CD4-positive, alpha-beta T cell treated with Interleukin-4 for 4 hours (primary cell): Measurements from ENCODE around the gene RALGPS1.

Experiments used
- DNase-seq: peaks from one replicate; pipeline ENCODE4 v3.0.0-alpha.2; 2020

The RALGPS1 gene

DNA sequence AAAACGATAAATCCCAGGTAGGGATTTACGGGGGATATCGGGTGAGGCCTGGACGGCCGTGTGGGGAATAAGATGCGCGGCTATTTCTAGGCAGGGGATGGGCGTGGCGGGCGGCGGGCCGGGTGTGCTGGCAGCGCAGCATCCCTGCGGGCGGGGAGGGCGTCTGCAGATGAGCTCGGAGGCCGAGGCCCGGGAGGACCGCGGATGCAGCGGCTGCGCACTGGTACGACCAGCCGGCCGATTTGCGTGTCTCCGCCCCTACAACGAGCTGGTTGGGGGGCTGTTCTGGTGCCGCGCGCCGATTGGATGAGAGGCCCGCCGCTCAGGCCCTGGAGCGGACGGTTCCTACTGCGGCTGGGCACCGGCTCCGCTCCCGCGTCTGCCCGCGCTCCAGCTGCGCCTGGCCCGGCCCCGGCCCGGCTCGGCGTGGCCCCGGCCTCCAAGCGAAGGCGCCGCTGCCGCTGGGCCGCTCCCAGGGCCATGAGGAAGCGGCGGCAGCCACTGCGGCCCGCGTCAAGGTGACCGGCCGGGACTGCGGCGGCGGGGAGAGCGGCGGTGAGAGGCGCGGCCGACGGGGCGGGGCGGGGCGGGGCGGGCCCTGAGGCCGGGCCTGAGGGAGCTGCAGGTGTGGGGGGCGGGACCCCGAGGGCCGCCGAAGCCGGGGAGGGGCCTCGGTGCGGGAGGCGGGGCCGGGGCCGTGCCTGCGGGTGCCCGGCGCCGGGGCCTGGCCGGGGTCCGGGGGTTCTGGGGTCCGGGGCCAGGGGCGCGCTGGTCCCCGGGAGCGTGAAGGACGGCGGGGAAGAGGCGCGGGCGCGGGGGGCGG, at the start of gene RALGPS1:
Gene RALGPS1, plus strand, starts transcription at position 325 of the 823 bp plus-strand sequence. CDS start 47,508 bp downstream, outside the sequence.
- DNase-seq: peak; percentile 93

DNA sequence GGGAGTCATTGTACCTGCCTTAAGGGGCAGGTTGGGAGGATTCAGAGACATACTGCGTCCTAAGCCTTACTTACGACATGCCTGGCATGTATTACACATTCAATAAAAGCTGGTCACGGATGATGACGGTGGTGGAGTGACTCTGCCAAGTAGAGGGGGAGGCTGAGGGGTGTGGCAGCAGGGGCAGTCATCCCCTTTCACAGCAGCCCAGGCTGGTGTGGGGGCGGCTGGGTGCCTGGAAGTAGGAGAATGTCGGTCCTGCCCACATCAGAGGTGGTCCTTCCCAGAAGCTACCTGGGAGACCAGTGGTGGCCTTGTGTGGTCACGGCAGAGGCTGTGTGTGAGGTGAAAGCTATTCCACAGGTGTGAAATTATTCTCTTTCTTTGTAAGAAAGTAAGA, 45.2 kb upstream of the RALGPS1 start:
- DNase-seq: no peak

DNA sequence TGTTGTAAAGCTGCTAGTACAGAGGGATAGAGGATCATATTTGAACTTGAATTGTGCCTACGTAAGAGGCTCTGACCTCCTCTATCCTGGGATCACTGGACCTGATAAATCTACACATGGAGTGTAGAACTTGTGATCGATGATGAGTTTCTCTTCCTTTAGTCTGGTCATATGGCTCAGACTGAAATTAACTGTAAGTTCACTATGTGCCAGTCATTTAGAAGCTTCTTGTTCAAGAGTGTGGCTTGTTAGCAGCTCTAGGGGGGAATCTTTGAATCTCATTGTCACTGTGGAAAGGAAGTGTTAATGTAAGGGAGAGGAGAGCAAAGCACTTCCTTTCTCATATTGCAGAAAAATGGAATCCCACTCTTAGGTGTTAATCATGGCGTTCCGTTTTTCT, 42.1 kb upstream of the RALGPS1 start:
- no peak for DNase-seq

GRCh38 chr9:126874546-126875314, 39.9 kb upstream of the RALGPS1 start:
- no peak for DNase-seq

- DNase-seq: no peak
These were observed 38.6 kb upstream of the RALGPS1 start for GRCh38 chr9:126875756-126876510.

DNA sequence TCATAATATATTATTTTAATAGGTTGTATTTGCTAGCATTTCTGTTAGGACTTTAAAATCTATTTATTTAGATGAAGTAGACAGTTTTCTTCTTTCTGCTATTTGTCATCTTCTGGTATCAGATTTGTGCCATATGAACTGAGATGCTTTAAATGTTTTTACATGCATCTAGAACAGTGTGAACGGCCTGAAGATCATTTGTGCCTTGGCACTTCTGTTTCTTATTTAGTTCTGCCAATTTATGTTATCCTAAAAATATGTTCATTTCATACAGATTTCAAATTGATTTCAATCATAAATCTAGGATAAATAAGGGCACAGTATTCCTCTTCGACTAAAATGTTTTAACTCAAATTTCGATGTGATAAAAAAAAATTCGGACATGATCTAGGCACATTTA, 38.1 kb upstream of the RALGPS1 start:
- DNase-seq: no peak

DNA sequence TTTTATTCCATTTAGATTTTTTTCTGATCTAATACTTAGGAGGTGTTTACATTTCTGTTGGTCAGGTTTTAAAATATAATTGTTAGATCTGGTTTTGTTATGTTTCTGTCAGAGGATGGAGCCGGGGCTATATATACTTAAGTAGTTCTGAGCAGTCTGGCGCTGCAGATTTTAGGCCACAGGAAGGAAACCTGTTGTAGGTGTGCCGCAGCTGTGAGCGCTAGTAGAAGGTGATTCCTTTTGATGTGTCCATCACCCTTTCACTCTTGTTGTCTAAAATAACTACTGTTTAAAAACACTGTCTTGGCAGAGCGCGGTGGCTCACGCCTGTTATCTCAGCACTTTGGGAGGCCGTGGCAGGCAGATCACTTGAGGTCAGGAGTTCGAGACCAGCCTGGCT, 37.2 kb upstream of the RALGPS1 start:
- DNase-seq: peak; percentile 30

GRCh38 chr9:126879288-126879687, 35.3 kb upstream of the RALGPS1 start:
- no peak for DNase-seq

DNA sequence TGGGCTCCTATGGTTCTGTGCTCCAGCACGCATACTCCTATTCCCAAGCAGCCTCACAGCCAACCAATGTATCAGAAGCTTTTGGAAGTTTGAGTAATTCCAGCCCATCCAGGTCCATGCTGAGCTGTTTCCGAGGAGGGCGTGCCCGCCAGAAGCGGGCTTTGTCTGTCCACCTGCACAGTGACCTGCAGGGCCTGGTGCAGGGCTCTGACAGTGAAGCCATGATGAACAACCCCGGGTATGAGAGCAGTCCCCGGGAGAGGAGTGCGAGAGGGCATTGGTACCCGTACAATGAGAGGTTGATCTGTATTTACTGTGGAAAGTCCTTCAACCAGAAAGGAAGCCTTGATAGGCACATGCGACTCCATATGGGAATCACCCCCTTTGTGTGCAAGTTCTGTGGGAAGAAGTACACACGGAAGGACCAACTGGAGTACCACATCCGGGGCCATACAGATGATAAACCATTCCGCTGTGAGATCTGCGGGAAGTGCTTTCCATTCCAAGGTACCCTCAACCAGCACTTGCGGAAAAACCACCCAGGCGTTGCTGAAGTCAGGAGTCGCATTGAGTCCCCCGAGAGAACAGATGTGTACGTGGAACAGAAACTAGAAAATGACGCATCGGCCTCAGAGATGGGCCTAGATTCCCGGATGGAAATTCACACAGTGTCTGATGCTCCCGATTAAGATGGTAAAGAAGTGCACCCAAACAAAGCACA, 34.2 kb upstream of the RALGPS1 start:
- no peak for DNase-seq

- DNase-seq: no peak
These were observed 33.6 kb upstream of the RALGPS1 start for GRCh38 chr9:126880947-126881332.

- DNase-seq: no peak
These were observed 31.8 kb upstream of the RALGPS1 start for GRCh38 chr9:126882746-126883145.

DNA sequence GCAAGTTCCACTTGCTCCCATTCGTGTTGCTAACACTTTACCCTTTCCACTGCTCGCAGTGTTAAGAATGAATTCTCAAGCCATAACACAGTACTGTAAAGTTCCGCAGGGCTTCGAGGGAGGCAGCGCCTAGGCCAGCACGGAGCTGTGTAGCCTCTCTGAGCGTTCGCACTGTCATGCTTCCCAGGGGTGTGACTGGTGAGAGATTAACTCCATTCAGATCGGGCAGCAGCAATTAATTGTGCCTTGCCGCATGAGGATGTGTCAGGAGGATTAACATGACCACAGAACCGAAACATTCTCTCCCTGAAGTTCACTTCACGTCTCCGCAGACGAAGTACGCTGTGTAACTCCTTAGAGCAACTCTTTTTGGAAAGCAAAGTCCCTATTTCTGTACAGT, 30.9 kb upstream of the RALGPS1 start:
- DNase-seq: no peak

- DNase-seq: no peak
These were observed 29.4 kb upstream of the RALGPS1 start for GRCh38 chr9:126885131-126885641.

DNA sequence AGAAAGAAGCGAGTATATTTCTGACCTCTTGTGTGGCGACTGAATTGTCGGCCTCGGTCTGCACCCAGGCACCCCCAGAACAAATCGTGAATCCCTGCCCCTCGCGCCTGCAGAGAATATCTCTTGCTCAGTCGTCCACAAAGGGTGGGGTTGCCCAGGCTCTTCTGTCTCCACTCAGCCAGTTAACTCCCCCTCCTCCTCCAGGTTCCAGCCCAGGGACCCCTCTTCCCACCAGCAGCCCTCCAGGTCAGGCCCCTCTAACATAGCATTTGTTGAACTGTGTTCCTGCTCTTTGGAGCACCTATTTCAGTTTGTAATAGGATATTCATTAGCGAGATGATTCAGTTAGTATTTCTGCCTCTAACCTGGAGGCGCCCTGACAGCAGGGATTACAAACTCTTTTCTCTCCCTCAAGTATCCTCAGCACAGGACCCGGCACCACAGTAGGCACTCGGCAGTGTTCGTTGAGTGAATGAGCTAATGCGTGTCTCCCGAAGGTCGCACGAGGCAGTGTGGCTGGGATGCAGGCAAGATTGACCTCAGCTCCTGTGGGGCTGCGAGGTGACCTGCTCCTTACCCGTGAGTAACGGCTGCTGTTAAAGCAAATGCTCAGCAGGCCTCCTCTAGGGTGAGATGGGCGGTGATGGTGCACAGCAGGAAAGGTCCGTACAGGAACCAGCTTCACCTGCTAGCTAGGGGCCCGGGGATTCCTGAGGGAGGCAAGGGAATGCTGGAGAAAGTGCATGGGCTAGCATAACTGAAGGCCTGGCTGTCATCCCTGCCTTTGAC, 28.4 kb upstream of the RALGPS1 start:
- no peak for DNase-seq

DNA sequence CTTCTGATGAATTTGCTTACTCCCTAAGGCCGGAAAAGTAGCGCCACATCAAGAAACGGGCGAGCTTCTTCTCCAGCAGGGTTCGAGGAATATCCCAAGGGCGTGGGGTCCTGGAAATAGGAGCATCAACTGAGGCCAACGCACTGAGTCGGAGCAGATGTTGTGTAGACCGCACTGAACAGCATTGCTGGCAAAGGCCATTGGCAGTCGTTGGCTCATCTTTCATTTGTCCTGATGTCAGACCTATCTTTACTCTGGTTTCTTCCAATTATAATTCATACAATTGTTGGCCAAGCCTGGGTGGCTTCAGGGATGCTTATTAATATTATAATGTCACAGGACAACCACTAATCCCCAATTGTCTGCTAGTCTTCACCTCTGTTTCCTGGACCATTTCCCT, 27.7 kb upstream of the RALGPS1 start:
- no peak for DNase-seq

DNA sequence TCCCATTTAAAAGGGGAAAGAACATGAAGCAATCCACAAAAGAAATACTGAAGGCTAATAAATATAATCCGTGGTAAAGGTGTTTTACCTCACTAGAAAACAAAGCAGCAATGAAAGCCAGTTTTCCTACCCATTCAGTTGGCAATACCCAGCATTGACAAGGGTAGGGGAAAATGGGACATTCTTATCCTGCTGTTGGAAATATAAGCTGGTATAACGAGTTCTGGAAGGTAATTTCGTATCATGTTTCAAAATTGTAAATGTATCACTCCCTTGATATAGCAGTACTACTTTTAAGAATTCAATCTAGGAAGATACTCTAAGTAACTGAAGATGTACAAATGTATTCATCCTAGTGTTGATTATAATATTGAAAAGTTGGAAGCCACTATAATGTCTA, 22.9 kb upstream of the RALGPS1 start:
- DNase-seq: no peak

DNA sequence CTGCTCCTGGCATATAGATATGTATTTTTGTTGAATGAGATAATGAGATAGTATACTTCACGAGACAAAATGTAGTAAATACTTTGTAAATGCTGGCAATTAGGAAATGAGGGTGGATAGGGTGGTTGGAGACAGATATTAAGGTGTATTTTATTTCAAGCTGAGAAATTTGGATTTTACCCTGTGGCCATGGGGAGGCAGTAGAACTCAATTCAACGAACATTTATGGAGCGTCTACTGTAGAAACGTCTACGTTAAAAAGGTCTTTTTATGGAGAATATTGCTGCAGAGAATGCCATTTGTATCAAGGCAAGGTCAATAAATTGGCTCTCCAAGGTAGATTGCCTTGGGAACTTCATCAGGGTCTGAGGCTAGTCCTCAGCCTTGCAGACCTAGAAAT, 21.5 kb upstream of the RALGPS1 start:
- no peak for DNase-seq

GRCh38 chr9:126894052-126894603, 20.5 kb upstream of the RALGPS1 start:
- no peak for DNase-seq

DNA sequence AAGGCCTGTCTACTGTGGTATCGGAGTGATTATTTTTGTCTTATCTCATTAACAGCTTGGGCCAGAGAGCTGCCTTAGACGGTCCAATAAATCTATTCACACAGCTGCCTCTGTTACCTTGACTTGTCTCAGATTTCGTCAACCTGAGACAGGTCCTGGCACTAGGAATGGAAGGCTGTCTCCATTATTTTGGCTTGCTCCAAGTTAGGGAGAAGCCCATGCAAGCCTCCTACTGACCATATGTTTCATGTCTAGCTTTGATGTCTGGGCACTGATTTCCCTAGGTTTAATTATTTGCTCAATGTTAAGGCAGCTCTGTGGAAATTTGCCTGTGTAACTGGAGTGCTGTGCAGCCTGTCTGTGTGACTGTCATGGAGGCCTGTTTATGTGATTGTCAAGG, 12.4 kb upstream of the RALGPS1 start:
- no peak for DNase-seq

GRCh38 chr9:126904586-126904985, 10.0 kb upstream of the RALGPS1 start:
- DNase-seq: no peak

DNA sequence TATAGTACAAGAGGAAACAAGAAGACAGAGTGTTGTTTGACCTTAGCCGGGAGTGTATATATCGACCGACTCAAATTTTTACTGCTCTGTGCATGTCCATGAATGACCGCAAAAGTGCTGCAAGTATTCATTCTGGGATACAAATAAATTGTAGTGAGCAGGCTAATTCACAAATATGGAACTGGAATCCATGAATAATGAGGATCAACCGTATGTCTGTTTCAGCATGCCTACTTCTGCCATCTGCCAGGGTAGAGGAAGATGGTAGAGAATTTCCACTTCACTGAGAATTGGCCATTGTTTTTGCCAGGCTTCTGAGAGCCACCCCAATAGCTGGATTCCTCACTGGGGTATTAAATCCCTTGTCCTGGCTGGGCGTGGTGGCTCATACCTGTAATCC, 8.5 kb upstream of the RALGPS1 start:
- DNase-seq: no peak
